KMS-11 (cell line): ENCODE data around the gene VIL1.

Source experiments
- H2AFZ ChIP-seq: fragments of 200-600 bp; sonication (generic); 2 replicates; pipeline ENCODE4 v1.6.1; 2016; ENCODE audit warnings: antibody characterized with exemption, mixed run types, low read depth
- H3K27ac ChIP-seq: fragments of 200-600 bp; sonication (generic); 2 replicates; pipeline ENCODE4 v1.6.1; 2016; ENCODE audit warnings: mild to moderate bottlenecking, mixed run types
- H3K27me3 ChIP-seq: fragments of 200-600 bp; sonication (generic); 2 replicates; pipeline ENCODE4 v1.6.1; 2017; ENCODE audit warnings: mild to moderate bottlenecking, low read depth, mixed run types, moderate library complexity; ENCODE audit not compliant: insufficient read depth
- H3K36me3 ChIP-seq: fragments of 200-600 bp; sonication (generic); 2 replicates; pipeline ENCODE4 v1.6.1; 2017; ENCODE audit warnings: mild to moderate bottlenecking, mixed run types; ENCODE audit not compliant: insufficient read depth
- H3K4me1 ChIP-seq: fragments of 200-600 bp; sonication (generic); 2 replicates; pipeline ENCODE4 v1.6.1; 2016; ENCODE audit warnings: mild to moderate bottlenecking, low read depth, mixed run types; ENCODE audit not compliant: poor library complexity, severe bottlenecking
- H3K4me2 ChIP-seq: fragments of 200-600 bp; sonication (generic); 2 replicates; pipeline ENCODE4 v1.7.0; 2016; ENCODE audit warnings: mild to moderate bottlenecking, mixed run types
- H3K4me3 ChIP-seq: fragments of 200-600 bp; sonication (generic); IDR thresholded peaks from 2 replicates; pipeline ENCODE4 v1.6.1; 2017; ENCODE audit warnings: low read depth, low read length, mixed read lengths; ENCODE audit not compliant: insufficient read depth
- H3K79me2 ChIP-seq: fragments of 200-600 bp; sonication (generic); 2 replicates; pipeline ENCODE4 v1.6.1; 2016; ENCODE audit warnings: low read depth, mixed run types; ENCODE audit not compliant: insufficient read depth
- H3K9ac ChIP-seq: fragments of 200-600 bp; sonication (generic); 2 replicates; pipeline ENCODE4 v1.6.1; 2016; ENCODE audit warnings: mild to moderate bottlenecking, mixed run types
- H4K20me1 ChIP-seq: fragments of 200-600 bp; sonication (generic); 2 replicates; pipeline ENCODE4 v1.6.1; 2016; ENCODE audit warnings: mild to moderate bottlenecking, mixed run types; ENCODE audit not compliant: insufficient read depth
- CTCF ChIP-seq: fragments of 200-600 bp; sonication (generic); conservative IDR thresholded peaks from 2 replicates; pipeline ENCODE4 v1.6.1; 2017; ENCODE audit warnings: low read depth, mild to moderate bottlenecking, antibody characterized with exemption, low read length, moderate library complexity, mixed read lengths

The VIL1 gene

GRCh38 chr2:218392891-218393462 is 25.9 kb upstream of the VIL1 start:
- H3K27ac ChIP-seq = no peak overlapping the region
- peaks cover 18% of the 10 kb centered on the region for H3K4me1 ChIP-seq
- no peak overlapping the region for H3K4me3 ChIP-seq
- no peaks in the 10 kb centered on the region for H4K20me1 ChIP-seq
- H3K36me3 ChIP-seq = no peaks in the 10 kb centered on the region
- H3K9ac ChIP-seq = no peak overlapping the region
- no peak for TF ChIP-seq CTCF
- H3K4me2 ChIP-seq = no peak overlapping the region
- H3K79me2 ChIP-seq = no peaks in the 10 kb centered on the region
- H2AFZ ChIP-seq = no peak overlapping the region
- no peaks in the 10 kb centered on the region for H3K27me3 ChIP-seq

- TF ChIP-seq CTCF = no peak
- Histone ChIP-seq H2AFZ (no peak overlapping the region), H3K4me1 (peaks cover 18% of the 10 kb centered on the region), H3K27me3 (no peaks in the 10 kb centered on the region), H3K79me2 (no peaks in the 10 kb centered on the region), H3K27ac (no peak overlapping the region), H3K36me3 (no peaks in the 10 kb centered on the region), H4K20me1 (no peaks in the 10 kb centered on the region), H3K4me3 (no peak overlapping the region), H3K4me2 (no peak overlapping the region), H3K9ac (no peak overlapping the region)
Measured at GRCh38 chr2:218393750-218394290, 25.1 kb upstream of the VIL1 start.

- H2AFZ ChIP-seq = no peak overlapping the region
- no peak overlapping the region for H3K27ac ChIP-seq
- H3K4me3 ChIP-seq = no peak overlapping the region
- no peak overlapping the region for H3K4me2 ChIP-seq
- peaks cover 18% of the 10 kb centered on the region for H3K4me1 ChIP-seq
- TF ChIP-seq CTCF = no peak
- H3K9ac ChIP-seq = no peak overlapping the region
- H3K79me2 ChIP-seq = no peaks in the 10 kb centered on the region
- no peaks in the 10 kb centered on the region for H4K20me1 ChIP-seq
- H3K27me3 ChIP-seq = no peaks in the 10 kb centered on the region
- H3K36me3 ChIP-seq = no peaks in the 10 kb centered on the region
Measured at GRCh38 chr2:218394298-218395089, 24.4 kb upstream of the VIL1 start.

GRCh38 chr2:218395090-218395444 is 23.9 kb upstream of the VIL1 start:
- Histone ChIP-seq H3K36me3 (no peaks in the 10 kb centered on the region), H3K4me3 (no peak overlapping the region), H3K9ac (no peak overlapping the region), H3K79me2 (0 out of 2 replicates have a peak, but pooled peaks cover under 1% of the 10 kb centered on the region), H3K27ac (no peak overlapping the region), H3K4me2 (no peak overlapping the region), H2AFZ (peak overlapping the region; percentile 78; the same call in 1 of the 2 replicates), H3K4me1 (peaks cover 18% of the 10 kb centered on the region), H3K27me3 (no peaks in the 10 kb centered on the region), H4K20me1 (no peaks in the 10 kb centered on the region)
- TF ChIP-seq CTCF = no peak
